Chondrocyte (in vitro differentiated cells): ENCODE results near the gene LSM6. TPM values are rescaled to one million over a fixed set of nuclear protein-coding genes. Genes with fewer than 3 reads are reported as not detected.

Experiments
- DNase-seq: peaks from one replicate; pipeline ENCODE4 v3.0.0; 2021; ENCODE audit warnings: mixed read lengths, low spot score
- H3K27ac Mint-ChIP-seq: one replicate; pipeline ENCODE4 v1.8.0; 2021; ENCODE audit warnings: mild to moderate bottlenecking, moderate library complexity, mixed read lengths; ENCODE audit not compliant: unreplicated experiment
- H3K27me3 Mint-ChIP-seq: 2 replicates; pipeline ENCODE4 v1.8.0; 2021; ENCODE audit warnings: low read depth, mixed read lengths
- H3K36me3 Mint-ChIP-seq: 2 replicates; pipeline ENCODE4 v1.8.0; 2021; ENCODE audit warnings: low read depth, mixed read lengths
- H3K4me1 Mint-ChIP-seq: 2 replicates; pipeline ENCODE4 v1.8.0; 2021; ENCODE audit warnings: low read depth, mild to moderate bottlenecking, mixed read lengths
- H3K4me3 Mint-ChIP-seq: one replicate; pipeline ENCODE4 v1.8.0; 2021; ENCODE audit warnings: mild to moderate bottlenecking, moderate library complexity, mixed read lengths; ENCODE audit not compliant: unreplicated experiment
- H3K9me3 Mint-ChIP-seq: 2 replicates; pipeline ENCODE4 v1.8.0; 2021; ENCODE audit warnings: low read depth, mixed read lengths
- total RNA-seq: library from RNA; stranded (reverse); gene quantifications from 3 replicates; pipeline ENCODE4 v1.2.1, GENCODE V29; 2021
- TF ChIP-seq, protein P1 (sequence below): fragments of 200-600 bp; sonication (generic); IDR thresholded peaks from 2 replicates; pipeline ENCODE4 v1.5.0; 2021; ENCODE audit warnings: antibody characterized with exemption, mild to moderate bottlenecking, moderate library complexity

Gene LSM6
- total RNA-seq, 1 donor from 2014 or later, result 15.3 TPM

GRCh38 chr4:146179784-146180370 lies 4.4 kb downstream of the LSM6 start:
- no peak overlapping the region for H3K27ac Mint-ChIP-seq
- no peak overlapping the region for H3K4me3 Mint-ChIP-seq
- DNase-seq, result no peak
- H3K4me1 Mint-ChIP-seq, result peaks cover 25% of the 10 kb centered on the region
- no peaks in the 10 kb centered on the region for H3K9me3 Mint-ChIP-seq
- no peaks in the 10 kb centered on the region for H3K36me3 Mint-ChIP-seq
- TF ChIP-seq, protein P1, sequence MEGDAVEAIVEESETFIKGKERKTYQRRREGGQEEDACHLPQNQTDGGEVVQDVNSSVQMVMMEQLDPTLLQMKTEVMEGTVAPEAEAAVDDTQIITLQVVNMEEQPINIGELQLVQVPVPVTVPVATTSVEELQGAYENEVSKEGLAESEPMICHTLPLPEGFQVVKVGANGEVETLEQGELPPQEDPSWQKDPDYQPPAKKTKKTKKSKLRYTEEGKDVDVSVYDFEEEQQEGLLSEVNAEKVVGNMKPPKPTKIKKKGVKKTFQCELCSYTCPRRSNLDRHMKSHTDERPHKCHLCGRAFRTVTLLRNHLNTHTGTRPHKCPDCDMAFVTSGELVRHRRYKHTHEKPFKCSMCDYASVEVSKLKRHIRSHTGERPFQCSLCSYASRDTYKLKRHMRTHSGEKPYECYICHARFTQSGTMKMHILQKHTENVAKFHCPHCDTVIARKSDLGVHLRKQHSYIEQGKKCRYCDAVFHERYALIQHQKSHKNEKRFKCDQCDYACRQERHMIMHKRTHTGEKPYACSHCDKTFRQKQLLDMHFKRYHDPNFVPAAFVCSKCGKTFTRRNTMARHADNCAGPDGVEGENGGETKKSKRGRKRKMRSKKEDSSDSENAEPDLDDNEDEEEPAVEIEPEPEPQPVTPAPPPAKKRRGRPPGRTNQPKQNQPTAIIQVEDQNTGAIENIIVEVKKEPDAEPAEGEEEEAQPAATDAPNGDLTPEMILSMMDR, result no peak
- no peaks in the 10 kb centered on the region for H3K27me3 Mint-ChIP-seq

GRCh38 chr4:146182443-146182842 lies 6.9 kb downstream of the LSM6 start:
- TF ChIP-seq, protein P1, result no peak
- DNase-seq, result no peak
- Mint-ChIP-seq H3K4me3 (no peak overlapping the region), H3K9me3 (no peaks in the 10 kb centered on the region), H3K27me3 (no peaks in the 10 kb centered on the region), H3K27ac (no peak overlapping the region), H3K4me1 (peaks cover 13% of the 10 kb centered on the region), H3K36me3 (peaks cover 2% of the 10 kb centered on the region)

DNA sequence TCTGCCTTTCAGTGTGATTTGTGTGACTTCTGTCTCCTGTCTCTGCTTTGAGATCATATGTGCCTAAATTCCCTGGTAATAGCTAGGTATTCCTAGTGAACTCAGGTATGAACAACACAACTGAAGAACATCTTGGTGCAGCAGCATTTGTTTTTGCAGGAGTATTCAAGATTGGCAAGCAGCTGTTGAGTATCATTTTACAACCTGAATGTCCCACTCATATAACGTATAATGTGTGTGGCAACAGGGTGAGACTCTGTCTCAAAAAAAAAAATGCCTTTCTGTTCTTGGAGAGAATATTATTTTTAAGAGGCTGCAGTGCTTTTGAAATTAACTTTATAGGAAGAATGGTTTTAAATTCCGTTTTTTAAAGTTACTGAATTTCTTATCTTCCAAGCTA lies 7.7 kb downstream of the LSM6 start:
- no peaks in the 10 kb centered on the region for H3K9me3 Mint-ChIP-seq
- no peak overlapping the region for H3K4me3 Mint-ChIP-seq
- TF ChIP-seq, protein P1, result no peak
- peaks cover 3% of the 10 kb centered on the region for H3K36me3 Mint-ChIP-seq
- H3K4me1 Mint-ChIP-seq, result peaks cover 10% of the 10 kb centered on the region
- H3K27me3 Mint-ChIP-seq, result no peaks in the 10 kb centered on the region
- H3K27ac Mint-ChIP-seq, result no peak overlapping the region
- no peak for DNase-seq

DNA sequence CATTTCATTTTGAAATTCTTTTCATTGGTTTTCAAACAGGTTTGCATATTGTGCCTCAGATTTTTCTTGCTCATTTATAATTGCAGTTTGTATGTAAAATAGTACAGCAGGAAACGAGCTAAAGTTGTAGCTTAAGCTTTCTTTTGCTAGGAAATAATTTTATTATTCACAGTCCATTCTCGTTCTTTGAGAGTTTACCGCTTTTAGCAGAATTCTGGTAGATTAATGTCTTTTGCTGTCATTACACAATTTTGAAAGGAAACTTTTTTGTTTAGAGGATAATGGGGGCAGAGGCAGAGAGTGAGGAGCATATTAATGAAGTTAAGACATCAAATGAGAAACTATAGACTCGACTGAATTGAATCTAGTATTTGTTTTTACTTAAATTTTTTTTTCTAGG lies 10.5 kb downstream of the LSM6 start:
- TF ChIP-seq, protein P1, result no peak
- no peak overlapping the region for H3K4me3 Mint-ChIP-seq
- no peaks in the 10 kb centered on the region for H3K27me3 Mint-ChIP-seq
- H3K9me3 Mint-ChIP-seq, result no peaks in the 10 kb centered on the region
- peaks cover 9% of the 10 kb centered on the region for H3K36me3 Mint-ChIP-seq
- peaks cover 6% of the 10 kb centered on the region for H3K4me1 Mint-ChIP-seq
- no peak for DNase-seq
- H3K27ac Mint-ChIP-seq, result no peak overlapping the region

DNA sequence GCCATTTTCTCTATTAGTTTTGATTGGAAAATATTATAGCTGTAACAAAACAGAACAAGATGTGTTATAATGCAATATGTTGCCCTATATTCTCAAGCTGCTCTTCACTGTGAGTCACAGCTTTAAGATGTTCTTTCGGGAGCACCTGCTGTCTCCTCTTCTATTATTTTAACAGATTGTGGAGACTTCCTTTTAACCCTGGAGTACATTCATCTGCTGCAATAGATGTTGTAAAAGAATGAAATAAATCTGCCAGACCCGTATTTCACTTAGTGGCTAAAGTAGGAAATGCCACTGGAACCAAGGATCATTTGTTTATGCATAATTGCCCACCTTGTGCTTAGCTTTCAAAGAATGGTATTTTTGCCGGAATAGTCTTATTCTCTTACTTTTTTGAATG lies 11.1 kb downstream of the LSM6 start:
- H3K36me3 Mint-ChIP-seq, result peaks cover 13% of the 10 kb centered on the region
- peaks cover 6% of the 10 kb centered on the region for H3K4me1 Mint-ChIP-seq
- H3K9me3 Mint-ChIP-seq, result no peaks in the 10 kb centered on the region
- no peaks in the 10 kb centered on the region for H3K27me3 Mint-ChIP-seq
- H3K4me3 Mint-ChIP-seq, result no peak overlapping the region
- TF ChIP-seq, protein P1, result no peak
- no peak for DNase-seq
- H3K27ac Mint-ChIP-seq, result no peak overlapping the region
